ENCODE data around the gene GUCA1A. TPM values are rescaled to one million over a fixed set of nuclear protein-coding genes. Genes with fewer than 3 reads are reported as not detected.

The GUCA1A gene
- total RNA-seq, 1 experiment from 2014 or later, result not detected

DNA sequence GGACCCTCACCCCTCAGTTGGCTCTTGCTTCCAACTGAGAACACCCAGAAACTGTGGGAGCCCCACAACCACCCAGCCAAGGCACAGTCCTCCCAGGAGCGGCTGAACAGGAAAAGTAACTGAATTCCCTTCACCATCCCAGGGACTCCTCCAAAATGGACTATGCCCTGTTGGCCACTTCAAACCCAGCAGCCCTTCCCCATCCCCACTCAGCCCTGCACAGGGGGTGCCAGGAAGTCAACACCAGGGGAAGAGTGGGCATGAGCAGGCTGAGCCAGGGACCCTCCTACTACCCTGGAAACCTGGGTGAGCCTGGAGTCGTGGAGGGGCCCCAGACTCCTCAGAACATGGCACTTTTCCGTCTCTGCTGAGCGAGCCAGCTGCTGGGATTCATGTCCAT, 11.3 kb downstream of the GUCA1A start:
- no peaks in the 10 kb centered on the region for H3K27me3 Mint-ChIP-seq (ENCODE audit: insufficient read depth, unreplicated experiment)
- POLR2A ChIA-PET, result no interaction called here
- no peaks in the 10 kb centered on the region for H3K9me3 Mint-ChIP-seq (ENCODE audit: unreplicated experiment)
- H3K27ac Mint-ChIP-seq (ENCODE audit: unreplicated experiment), result no peak overlapping the region
- intact Hi-C loops (cut with micrococcal nuclease; ENCODE audit: unreplicated experiment), result no loop called here
- Histone ChIP-seq H3K27me3 (replicated peaks; ENCODE audit: control insufficient read depth, insufficient read depth, low read length) (no peaks in the 10 kb centered on the region), H3K4me1 (no peaks in the 10 kb centered on the region), H3K4me3 (ENCODE audit: low read depth, low read length) (no peak overlapping the region), H3K9me3 (no peaks in the 10 kb centered on the region), H3K36me3 (ENCODE audit: control insufficient read depth, insufficient read depth, low read length) (no peaks in the 10 kb centered on the region)
- TF ChIP-seq, protein P1, sequence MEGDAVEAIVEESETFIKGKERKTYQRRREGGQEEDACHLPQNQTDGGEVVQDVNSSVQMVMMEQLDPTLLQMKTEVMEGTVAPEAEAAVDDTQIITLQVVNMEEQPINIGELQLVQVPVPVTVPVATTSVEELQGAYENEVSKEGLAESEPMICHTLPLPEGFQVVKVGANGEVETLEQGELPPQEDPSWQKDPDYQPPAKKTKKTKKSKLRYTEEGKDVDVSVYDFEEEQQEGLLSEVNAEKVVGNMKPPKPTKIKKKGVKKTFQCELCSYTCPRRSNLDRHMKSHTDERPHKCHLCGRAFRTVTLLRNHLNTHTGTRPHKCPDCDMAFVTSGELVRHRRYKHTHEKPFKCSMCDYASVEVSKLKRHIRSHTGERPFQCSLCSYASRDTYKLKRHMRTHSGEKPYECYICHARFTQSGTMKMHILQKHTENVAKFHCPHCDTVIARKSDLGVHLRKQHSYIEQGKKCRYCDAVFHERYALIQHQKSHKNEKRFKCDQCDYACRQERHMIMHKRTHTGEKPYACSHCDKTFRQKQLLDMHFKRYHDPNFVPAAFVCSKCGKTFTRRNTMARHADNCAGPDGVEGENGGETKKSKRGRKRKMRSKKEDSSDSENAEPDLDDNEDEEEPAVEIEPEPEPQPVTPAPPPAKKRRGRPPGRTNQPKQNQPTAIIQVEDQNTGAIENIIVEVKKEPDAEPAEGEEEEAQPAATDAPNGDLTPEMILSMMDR (IDR thresholded peaks at IDR 0.05; ENCODE audit: insufficient read depth in 1 of 2, low read depth in 1 of 2, low read length in 1 of 2, severe bottlenecking in 1 of 2, unreplicated experiment in 1 of 2), result no peak
- no peaks in the 10 kb centered on the region for H3K36me3 Mint-ChIP-seq (ENCODE audit: insufficient read depth, unreplicated experiment)
- no peak overlapping the region for H3K4me3 Mint-ChIP-seq (ENCODE audit: unreplicated experiment)
- CTCF ChIA-PET, result no interaction called here
- DNase-seq, result no peak
- no TSS peak for BruUV-seq (replicated peaks)
- peaks cover 7% of the 10 kb centered on the region for H3K4me1 Mint-ChIP-seq (ENCODE audit: low read depth, unreplicated experiment)

DNA sequence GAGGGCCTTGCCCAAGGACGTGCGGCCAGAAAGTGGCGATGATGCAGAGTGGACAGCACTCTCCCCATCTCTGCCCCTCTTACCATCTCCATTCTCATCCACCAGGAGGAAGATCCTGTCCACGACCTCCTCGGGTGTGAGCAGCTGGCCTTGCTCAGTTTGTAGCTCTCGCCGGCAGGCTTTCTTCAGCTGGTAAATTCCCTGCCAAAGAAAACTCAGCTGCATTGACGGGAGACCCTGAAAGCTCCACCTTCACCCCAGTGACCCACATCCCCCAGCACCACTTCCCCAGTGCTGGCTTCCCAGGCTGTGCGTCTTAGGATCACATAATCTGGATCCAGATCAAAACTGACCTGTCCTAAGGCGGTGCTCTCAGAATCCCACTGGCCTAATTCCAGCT, 12.4 kb downstream of the GUCA1A start:
- Mint-ChIP-seq H3K9me3 (ENCODE audit: unreplicated experiment) (no peaks in the 10 kb centered on the region), H3K27me3 (ENCODE audit: insufficient read depth, unreplicated experiment) (no peaks in the 10 kb centered on the region), H3K36me3 (ENCODE audit: insufficient read depth, unreplicated experiment) (no peaks in the 10 kb centered on the region), H3K27ac (ENCODE audit: unreplicated experiment) (no peak overlapping the region), H3K4me1 (ENCODE audit: low read depth, unreplicated experiment) (no peaks in the 10 kb centered on the region), H3K4me3 (ENCODE audit: unreplicated experiment) (no peak overlapping the region)
- no TSS peak for BruUV-seq (replicated peaks)
- ChIA-PET POLR2A (no interaction called here), CTCF (no interaction called here)
- no peaks in the 10 kb centered on the region for H3K36me3 ChIP-seq (ENCODE audit: control insufficient read depth, insufficient read depth, low read length)
- H3K27me3 ChIP-seq (replicated peaks; ENCODE audit: control insufficient read depth, insufficient read depth, low read length), result no peaks in the 10 kb centered on the region
- H3K4me3 ChIP-seq (ENCODE audit: low read depth, low read length), result no peak overlapping the region
- intact Hi-C loops (cut with micrococcal nuclease; ENCODE audit: unreplicated experiment), result no loop called here
- H3K4me1 ChIP-seq, result no peaks in the 10 kb centered on the region
- DNase-seq, result no peak
- TF ChIP-seq, protein P1 (IDR thresholded peaks at IDR 0.05; ENCODE audit: insufficient read depth in 1 of 2, low read depth in 1 of 2, low read length in 1 of 2, severe bottlenecking in 1 of 2, unreplicated experiment in 1 of 2), result no peak
- no peaks in the 10 kb centered on the region for H3K9me3 ChIP-seq

DNA sequence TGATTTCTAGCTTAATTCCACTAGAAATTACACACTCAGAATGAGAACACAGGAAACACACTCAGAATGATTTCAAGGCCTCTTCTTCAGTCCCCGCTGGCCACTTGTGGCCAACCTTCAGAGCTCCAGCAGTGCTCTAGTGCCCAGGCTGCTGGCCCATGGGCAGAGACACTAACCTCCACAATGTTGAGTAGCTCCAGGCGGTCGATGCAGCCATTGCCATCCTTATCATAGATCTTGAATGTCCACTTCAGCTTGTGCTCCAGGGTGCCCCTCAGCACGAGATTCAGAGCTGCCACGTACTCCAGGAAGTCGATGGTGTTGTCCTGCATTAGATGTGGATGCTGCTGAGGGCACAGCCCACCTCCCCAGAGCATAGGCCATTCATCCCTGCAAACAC, 15.2 kb downstream of the GUCA1A start:
- DNase-seq, result no peak
- intact Hi-C loops (cut with micrococcal nuclease; ENCODE audit: unreplicated experiment), result no loop called here
- no peaks in the 10 kb centered on the region for H3K9me3 ChIP-seq
- Mint-ChIP-seq H3K4me1 (ENCODE audit: low read depth, unreplicated experiment) (no peaks in the 10 kb centered on the region), H3K27ac (ENCODE audit: unreplicated experiment) (no peak overlapping the region), H3K9me3 (ENCODE audit: unreplicated experiment) (no peaks in the 10 kb centered on the region), H3K36me3 (ENCODE audit: insufficient read depth, unreplicated experiment) (no peaks in the 10 kb centered on the region), H3K4me3 (ENCODE audit: unreplicated experiment) (no peak overlapping the region), H3K27me3 (ENCODE audit: insufficient read depth, unreplicated experiment) (no peaks in the 10 kb centered on the region)
- H3K27me3 ChIP-seq (replicated peaks; ENCODE audit: control insufficient read depth, insufficient read depth, low read length), result no peaks in the 10 kb centered on the region
- BruUV-seq (replicated peaks), result no TSS peak
- H3K4me1 ChIP-seq, result no peaks in the 10 kb centered on the region
- CTCF ChIA-PET, result interaction anchor here (0.6 to 0.7 kb wide), 2 partner anchors 26 to 446 kb away, joined by 3 read pairs; no protein-coding TSS in a partner anchor
- POLR2A ChIA-PET, result interaction anchor here (0.6 kb wide), 1 partner anchor 142 kb away, joined by 3 read pairs; no protein-coding TSS in a partner anchor
- no peak overlapping the region for H3K4me3 ChIP-seq (ENCODE audit: low read depth, low read length)
- H3K36me3 ChIP-seq (ENCODE audit: control insufficient read depth, insufficient read depth, low read length), result no peaks in the 10 kb centered on the region
- TF ChIP-seq, protein P1 (IDR thresholded peaks at IDR 0.05; ENCODE audit: insufficient read depth in 1 of 2, low read depth in 1 of 2, low read length in 1 of 2, severe bottlenecking in 1 of 2, unreplicated experiment in 1 of 2), result no peak

Measured in Caco-2 (cell line).